PFSK-1 (cell line): ENCODE measurements around the gene CYRIA.

ENCODE experiments used
- FOXP2 ChIP-seq: optimal IDR thresholded peaks from 2 replicates; pipeline ENCODE3; 2011; ENCODE audit warnings: borderline replicate concordance, control low read depth, inconsistent platforms; ENCODE audit not compliant: insufficient read depth; ENCODE audit errors: extremely low read length, extremely low read depth
- POLR2AphosphoS5 ChIP-seq: IDR thresholded peaks from 2 replicates; pipeline ENCODE4 v1.6.1; 2012; ENCODE audit warnings: low read depth, mild to moderate bottlenecking, control low read depth, low read length, moderate library complexity
- REST ChIP-seq, 2 experiments: IDR thresholded peaks; 2 replicates each; pipeline versions ENCODE4 v1.6.1 to v1.8.0; 2011 to 2012; ENCODE audit warnings: low read depth in 2 of 2, low read length in 2 of 2, control low read depth in 1 of 2, inconsistent platforms in 1 of 2, mild to moderate bottlenecking in 1 of 2, moderate library complexity in 1 of 2; ENCODE audit not compliant: insufficient read depth in 1 of 2
- SIN3A ChIP-seq: IDR thresholded peaks from 2 replicates; pipeline ENCODE4 v1.6.1; 2012; ENCODE audit warnings: mild to moderate bottlenecking, low read length, moderate library complexity, borderline replicate concordance; ENCODE audit not compliant: insufficient read depth
- TAF1 ChIP-seq: IDR thresholded peaks from 2 replicates; pipeline ENCODE4 v1.6.1; 2012; ENCODE audit warnings: low read length, control low read depth, borderline replicate concordance; ENCODE audit not compliant: insufficient read depth

- TF ChIP-seq POLR2AphosphoS5 (no peak), REST (IDR thresholded peaks at IDR 0.05; ENCODE audit: insufficient read depth in 1 of 2, low read depth in 2 of 2, low read length in 2 of 2) (no peak), TAF1 (no peak), SIN3A (no peak), FOXP2 (no peak)
Measured at GRCh38 chr2:16680304-16680703, 14.7 kb upstream of the CYRIA start.
